ENCODE measurements around the gene CDADC1.

DNA sequence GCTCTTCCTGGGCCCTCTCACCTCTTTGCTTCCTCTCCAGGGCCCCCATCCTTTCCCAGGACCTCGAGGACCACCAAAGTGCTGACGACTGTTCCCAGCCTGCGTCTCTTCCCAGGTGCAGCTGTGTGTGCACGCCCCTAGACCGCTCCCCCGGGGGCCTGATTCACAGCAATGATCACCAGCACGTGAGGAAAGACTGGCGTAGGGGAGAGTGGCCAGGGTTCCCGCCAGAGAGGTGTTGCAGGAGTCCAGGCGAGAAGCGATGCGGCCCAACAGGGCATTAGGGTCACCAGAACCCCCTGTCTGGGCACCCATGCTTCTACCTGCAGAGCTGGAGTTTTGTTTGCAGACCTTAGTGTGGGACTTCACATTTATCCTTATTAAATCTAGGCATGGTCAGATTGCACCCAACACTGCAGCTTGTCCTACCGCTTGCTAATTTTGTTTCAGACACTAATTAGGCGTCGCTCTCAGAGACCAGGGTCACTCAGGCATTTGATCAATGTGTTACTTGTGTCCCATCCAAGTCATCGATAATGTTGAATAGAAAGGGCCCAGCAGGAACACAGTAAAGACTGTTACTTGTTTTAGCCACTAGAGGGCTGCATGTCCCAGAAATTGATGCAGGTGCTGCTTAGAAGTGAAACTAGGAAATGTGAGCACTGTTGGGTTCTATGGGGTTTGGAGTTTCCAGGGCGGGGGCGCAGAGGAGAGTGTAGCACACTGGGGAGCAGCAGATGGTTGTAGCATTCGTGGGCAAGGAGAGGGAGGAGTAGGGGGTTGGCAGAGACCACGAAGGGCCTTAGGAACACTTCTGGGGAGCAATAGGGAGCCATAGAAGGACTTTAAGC is 53.2 kb downstream of the CDADC1 start:
- TF ChIP-seq, protein P1, sequence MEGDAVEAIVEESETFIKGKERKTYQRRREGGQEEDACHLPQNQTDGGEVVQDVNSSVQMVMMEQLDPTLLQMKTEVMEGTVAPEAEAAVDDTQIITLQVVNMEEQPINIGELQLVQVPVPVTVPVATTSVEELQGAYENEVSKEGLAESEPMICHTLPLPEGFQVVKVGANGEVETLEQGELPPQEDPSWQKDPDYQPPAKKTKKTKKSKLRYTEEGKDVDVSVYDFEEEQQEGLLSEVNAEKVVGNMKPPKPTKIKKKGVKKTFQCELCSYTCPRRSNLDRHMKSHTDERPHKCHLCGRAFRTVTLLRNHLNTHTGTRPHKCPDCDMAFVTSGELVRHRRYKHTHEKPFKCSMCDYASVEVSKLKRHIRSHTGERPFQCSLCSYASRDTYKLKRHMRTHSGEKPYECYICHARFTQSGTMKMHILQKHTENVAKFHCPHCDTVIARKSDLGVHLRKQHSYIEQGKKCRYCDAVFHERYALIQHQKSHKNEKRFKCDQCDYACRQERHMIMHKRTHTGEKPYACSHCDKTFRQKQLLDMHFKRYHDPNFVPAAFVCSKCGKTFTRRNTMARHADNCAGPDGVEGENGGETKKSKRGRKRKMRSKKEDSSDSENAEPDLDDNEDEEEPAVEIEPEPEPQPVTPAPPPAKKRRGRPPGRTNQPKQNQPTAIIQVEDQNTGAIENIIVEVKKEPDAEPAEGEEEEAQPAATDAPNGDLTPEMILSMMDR (IDR thresholded peaks at IDR 0.05; ENCODE audit: extremely low read depth in 1 of 2, insufficient read depth in 1 of 2, low read depth in 1 of 2, low read length in 2 of 2), result peak; percentile 76 to 87
- TF ChIP-seq POLR2AphosphoS5 (IDR thresholded peaks at IDR 0.05; ENCODE audit: insufficient read depth, low read depth, low read length), result no peak
- TF ChIP-seq POLR2A (IDR thresholded peaks at IDR 0.05; ENCODE audit: low read depth, low read length), result no peak
- TF ChIP-seq MYC (IDR thresholded peaks at IDR 0.05; ENCODE audit: low read depth, low read length), result no peak
- TF ChIP-seq EZH2 (IDR thresholded peaks at IDR 0.05; ENCODE audit: borderline replicate concordance, low read depth, low read length, severe bottlenecking), result no peak
- TF ChIP-seq JUN (IDR thresholded peaks at IDR 0.05; ENCODE audit: borderline replicate concordance, insufficient read depth, insufficient read length, low read depth), result no peak
